Measurements from ENCODE around the gene CFDP1. TPM values are rescaled to one million over a fixed set of nuclear protein-coding genes. Genes with fewer than 3 reads are reported as not detected.
A peak's percentile ranks its signal among the peaks of the same experiment; 100 is the strongest.
"Not testable (repeated sequence)": the region's sequence is repeated elsewhere in the genome, so short reads cannot be mapped to it uniquely, and the experiment has no call there.

CFDP1 gene
- total RNA-seq, 3 donors from 2014 or later, result 71.9 to 101 (median 72.0) TPM

DNA sequence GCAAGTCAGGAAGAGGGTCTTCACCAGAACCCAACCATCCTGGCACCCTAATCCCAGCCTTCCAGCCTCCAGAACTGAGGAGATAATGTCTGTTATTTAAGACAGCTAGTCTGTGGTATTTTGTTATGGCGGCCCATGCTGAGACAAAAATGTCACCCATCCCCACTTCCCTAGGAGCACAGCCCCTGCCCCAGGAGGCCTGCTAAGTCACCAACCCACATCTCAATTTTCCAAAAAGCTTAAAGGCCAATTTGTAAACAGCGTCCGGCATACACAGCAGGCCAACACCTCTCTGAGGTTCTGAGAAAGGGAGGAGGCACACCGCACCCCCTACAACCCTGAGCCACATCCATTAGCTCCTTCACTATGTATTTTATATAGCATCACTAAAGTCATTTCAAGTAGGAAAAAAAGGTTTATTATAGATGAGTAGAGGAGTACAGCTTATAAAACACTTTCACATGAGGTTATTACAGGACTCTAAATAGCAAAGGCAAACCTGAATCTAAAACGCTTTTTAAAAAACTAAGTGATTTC lies 24.2 kb upstream of the CFDP1 start:
- Histone ChIP-seq H3K36me3 (ENCODE audit: low read depth) (no peaks in the 10 kb centered on the region), H3K9me3 (no peaks in the 10 kb centered on the region), H3K4me3 (no peak overlapping the region), H3K4me1 (ENCODE audit: low read depth) (peaks cover 80% of the 10 kb centered on the region)
- ATAC-seq (peak; percentile 61), DNase-seq (peak in 1 of 3 donors; percentile 43)
- intact Hi-C loops (cut with DNase I, micrococcal nuclease), result no loop called here
- TF ChIP-seq, protein P1, sequence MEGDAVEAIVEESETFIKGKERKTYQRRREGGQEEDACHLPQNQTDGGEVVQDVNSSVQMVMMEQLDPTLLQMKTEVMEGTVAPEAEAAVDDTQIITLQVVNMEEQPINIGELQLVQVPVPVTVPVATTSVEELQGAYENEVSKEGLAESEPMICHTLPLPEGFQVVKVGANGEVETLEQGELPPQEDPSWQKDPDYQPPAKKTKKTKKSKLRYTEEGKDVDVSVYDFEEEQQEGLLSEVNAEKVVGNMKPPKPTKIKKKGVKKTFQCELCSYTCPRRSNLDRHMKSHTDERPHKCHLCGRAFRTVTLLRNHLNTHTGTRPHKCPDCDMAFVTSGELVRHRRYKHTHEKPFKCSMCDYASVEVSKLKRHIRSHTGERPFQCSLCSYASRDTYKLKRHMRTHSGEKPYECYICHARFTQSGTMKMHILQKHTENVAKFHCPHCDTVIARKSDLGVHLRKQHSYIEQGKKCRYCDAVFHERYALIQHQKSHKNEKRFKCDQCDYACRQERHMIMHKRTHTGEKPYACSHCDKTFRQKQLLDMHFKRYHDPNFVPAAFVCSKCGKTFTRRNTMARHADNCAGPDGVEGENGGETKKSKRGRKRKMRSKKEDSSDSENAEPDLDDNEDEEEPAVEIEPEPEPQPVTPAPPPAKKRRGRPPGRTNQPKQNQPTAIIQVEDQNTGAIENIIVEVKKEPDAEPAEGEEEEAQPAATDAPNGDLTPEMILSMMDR (IDR thresholded peaks at IDR 0.05), result no peak

DNA sequence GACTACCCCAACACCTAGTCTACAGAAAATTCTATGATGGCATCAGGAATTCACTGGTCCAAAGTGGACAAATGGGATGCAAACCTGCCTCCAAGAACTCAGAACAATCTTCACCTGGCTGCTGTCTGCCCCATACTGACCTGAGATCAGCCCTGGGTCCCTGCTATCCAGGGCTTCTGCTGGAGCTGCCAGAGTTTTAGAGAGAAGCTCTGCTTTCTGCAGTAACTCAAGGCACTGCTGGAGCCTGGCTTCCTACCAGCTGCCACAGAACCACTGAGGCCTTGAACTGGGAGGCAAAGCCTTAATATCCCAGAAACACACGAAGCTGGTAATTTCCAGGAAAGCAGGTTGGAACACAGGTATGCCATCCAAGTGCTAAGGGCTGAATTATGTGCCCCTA lies 23.7 kb upstream of the CFDP1 start:
- no peak for ATAC-seq
- H3K36me3 ChIP-seq (ENCODE audit: low read depth), result no peaks in the 10 kb centered on the region
- TF ChIP-seq, protein P1 (IDR thresholded peaks at IDR 0.05), result no peak
- intact Hi-C loops (cut with DNase I, micrococcal nuclease), result no loop called here
- no peak for DNase-seq
- H3K9me3 ChIP-seq, result no peaks in the 10 kb centered on the region
- peaks cover 77% of the 10 kb centered on the region for H3K4me1 ChIP-seq (ENCODE audit: low read depth)
- no peak overlapping the region for H3K4me3 ChIP-seq

DNA sequence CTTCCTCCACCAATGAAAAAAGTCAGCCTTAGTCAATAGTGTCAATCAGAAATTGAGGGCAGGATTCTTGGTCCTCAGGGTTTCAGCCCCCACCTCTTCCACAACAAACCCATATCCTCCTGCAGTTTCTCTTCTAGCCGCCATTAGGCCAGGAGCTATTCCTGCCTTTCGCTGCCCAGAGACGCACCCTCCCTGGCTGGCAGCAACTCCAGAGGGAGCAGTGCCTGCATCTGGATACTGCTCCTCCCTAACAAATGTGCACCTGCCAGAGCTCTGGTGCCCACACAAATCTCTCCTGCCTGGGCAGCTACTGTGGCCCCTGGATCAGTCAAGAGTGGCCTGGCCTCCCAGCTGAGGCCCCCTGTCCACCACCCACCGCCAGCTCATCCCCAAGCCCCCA lies 23.2 kb upstream of the CFDP1 start:
- peaks cover 72% of the 10 kb centered on the region for H3K4me1 ChIP-seq (ENCODE audit: low read depth)
- H3K9me3 ChIP-seq; intact Hi-C loops (cut with DNase I, micrococcal nuclease); DNase-seq; H3K36me3 ChIP-seq (ENCODE audit: low read depth); H3K4me3 ChIP-seq: not testable (repeated sequence)
- ATAC-seq, result peak; percentile 57

DNA sequence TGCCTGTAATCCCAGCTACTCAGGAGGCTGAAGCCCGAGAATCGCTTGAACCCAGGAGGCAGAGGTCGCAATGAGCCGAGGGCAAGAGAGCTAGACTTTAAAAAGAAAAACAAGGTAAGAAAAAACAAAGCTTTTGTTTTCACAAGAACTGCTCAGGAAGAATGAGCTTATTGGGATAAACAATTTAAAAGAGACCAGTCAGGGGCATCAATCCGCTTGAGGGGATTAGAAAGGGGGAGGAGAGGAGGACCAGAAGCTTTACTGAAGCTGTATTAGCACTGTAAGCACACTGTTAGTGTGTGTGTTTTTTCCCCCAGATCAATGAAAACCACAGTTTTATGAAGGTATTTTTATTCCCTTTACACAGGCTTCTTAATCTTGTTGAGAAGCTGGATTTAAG lies 22.4 kb upstream of the CFDP1 start:
- intact Hi-C loops (cut with DNase I, micrococcal nuclease), result no loop called here
- H3K4me3 ChIP-seq, result no peak overlapping the region
- ATAC-seq, result no peak
- TF ChIP-seq, protein P1 (IDR thresholded peaks at IDR 0.05), result no peak
- peaks cover 64% of the 10 kb centered on the region for H3K4me1 ChIP-seq (ENCODE audit: low read depth)
- H3K9me3 ChIP-seq, result no peaks in the 10 kb centered on the region
- no peaks in the 10 kb centered on the region for H3K36me3 ChIP-seq (ENCODE audit: low read depth)
- DNase-seq, result no peak

DNA sequence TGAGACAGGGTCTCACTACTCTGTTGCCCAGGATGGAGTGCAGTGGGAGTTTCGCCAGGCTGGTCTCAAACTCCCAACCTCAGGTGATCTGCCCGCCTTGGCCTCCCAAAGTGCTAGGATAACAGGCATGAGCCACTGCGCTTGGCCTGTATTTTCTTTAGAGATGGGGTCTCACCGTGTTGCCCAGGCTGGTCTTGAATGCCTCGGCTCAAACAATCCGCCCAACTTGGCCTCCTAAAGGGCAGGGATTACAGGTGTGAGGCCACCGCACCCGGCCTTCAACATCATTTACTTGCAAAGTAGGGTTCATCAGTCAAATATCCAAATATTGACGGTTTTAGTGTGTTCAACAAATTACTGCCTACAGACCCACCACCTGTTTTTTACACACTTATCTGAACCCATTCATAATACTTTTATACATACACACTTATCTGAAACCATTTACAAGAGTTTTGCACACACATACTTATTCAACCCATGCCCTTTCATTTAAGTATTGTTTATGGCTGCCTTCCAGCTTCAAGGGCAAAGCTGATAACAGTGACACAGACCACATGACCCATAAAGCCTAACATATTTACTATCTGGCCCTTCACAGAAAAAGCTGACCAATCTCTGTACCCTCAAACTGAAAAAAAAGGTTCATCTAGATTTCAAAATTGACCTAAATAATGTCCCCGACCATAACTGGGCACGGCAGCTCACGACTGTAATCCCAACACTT lies 19.3 kb upstream of the CFDP1 start:
- no peak for DNase-seq
- no peak overlapping the region for H3K4me3 ChIP-seq
- intact Hi-C loops (cut with DNase I, micrococcal nuclease), result no loop called here
- H3K9me3 ChIP-seq, result no peaks in the 10 kb centered on the region
- no peaks in the 10 kb centered on the region for H3K36me3 ChIP-seq (ENCODE audit: low read depth)
- TF ChIP-seq, protein P1 (IDR thresholded peaks at IDR 0.05), result no peak
- H3K4me1 ChIP-seq (ENCODE audit: low read depth), result peaks cover 38% of the 10 kb centered on the region
- ATAC-seq, result peak; percentile 42

DNA sequence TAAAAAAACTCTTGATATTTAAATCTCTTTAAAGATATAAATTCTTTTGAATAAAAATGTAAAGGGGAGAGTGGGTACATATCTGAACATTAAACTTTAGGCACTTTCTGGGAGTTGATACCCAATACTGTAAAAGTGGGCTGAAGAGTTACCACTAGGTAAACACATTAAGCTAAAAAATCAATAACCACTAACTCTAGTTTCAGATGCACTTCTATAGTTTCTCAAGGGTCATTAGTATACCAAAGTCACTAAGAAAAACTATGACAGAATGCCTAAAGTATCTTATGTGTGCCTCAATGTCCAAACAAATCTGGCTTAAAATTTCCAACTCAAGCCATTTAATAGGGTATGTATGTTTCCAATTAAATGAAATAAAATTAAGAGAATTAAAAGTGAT lies 13.1 kb upstream of the CFDP1 start:
- TF ChIP-seq, protein P1 (IDR thresholded peaks at IDR 0.05), result no peak
- Histone ChIP-seq H3K9me3 (no peaks in the 10 kb centered on the region), H3K36me3 (ENCODE audit: low read depth) (no peaks in the 10 kb centered on the region), H3K4me3 (no peak overlapping the region), H3K4me1 (ENCODE audit: low read depth) (no peaks in the 10 kb centered on the region)
- ATAC-seq, result no peak
- DNase-seq, result no peak
- intact Hi-C loops (cut with DNase I, micrococcal nuclease), result no loop called here
